H1 (cell line): ENCODE measurements around the gene WDR19. TPM values are rescaled to one million over a fixed set of nuclear protein-coding genes. Genes with fewer than 3 reads are reported as not detected.

Experiments
- CTCF ChIA-PET: fragments of 300-600 bp; sonication (Branson Sonifier 250); formaldehyde crosslinking; loops from one replicate; lab custom pipeline; 2021; ENCODE audit not compliant: partially characterized antibody; lab: Charles Lee
- POLR2A ChIA-PET: fragments of 300-600 bp; sonication (Branson Sonifier 250); formaldehyde crosslinking; loops from one replicate; lab custom pipeline; 2021; ENCODE audit warnings: inconsistent platforms; ENCODE audit not compliant: partially characterized antibody; lab: Charles Lee
- DNase-seq, 2 experiments: peaks; one replicate each; pipeline versions ENCODE4 v3.0.0 to v3.0.0-alpha.2; 2010 to 2022; ENCODE audit warnings: low spot score in 2 of 2, low read depth in 1 of 2, mixed read lengths in 1 of 2
- FAIRE-seq: peaks from 2 replicates; lab custom pipeline; 2011; peaks lifted over from hg19 to GRCh38; lab: Jason Lieb, UNC
- H2AFZ ChIP-seq: 2 replicates; pipeline ENCODE4 v1.8.1; 2012; ENCODE audit warnings: low read length, inconsistent platforms
- H2AK5ac ChIP-seq: 2 replicates; pipeline ENCODE4 v1.6.1; 2013; ENCODE audit warnings: low read depth, low read length
- H2BK120ac ChIP-seq: replicated peaks from 2 replicates; pipeline ENCODE3; 2013; ENCODE audit warnings: low read depth, low read length, inconsistent platforms
- H2BK12ac ChIP-seq: 2 replicates; pipeline ENCODE4 v1.6.1; 2013; ENCODE audit warnings: low read depth, low read length
- H2BK15ac ChIP-seq: 2 replicates; pipeline ENCODE4 v1.6.1; 2013; ENCODE audit warnings: low read length
- H2BK20ac ChIP-seq: 2 replicates; pipeline ENCODE4 v1.6.1; 2013; ENCODE audit warnings: low read length
- H2BK5ac ChIP-seq: 2 replicates; pipeline ENCODE4 v1.6.1; 2013; ENCODE audit warnings: low read depth, low read length
- H3K14ac ChIP-seq: 2 replicates; pipeline ENCODE4 v1.6.1; 2013; ENCODE audit warnings: inconsistent platforms; ENCODE audit not compliant: insufficient read length
- H3K18ac ChIP-seq: 2 replicates; pipeline ENCODE4 v1.6.1; 2013; ENCODE audit warnings: low read length; ENCODE audit errors: extremely low read depth
- H3K23ac ChIP-seq: 2 replicates; pipeline ENCODE4 v1.6.1; 2013; ENCODE audit warnings: inconsistent platforms; ENCODE audit not compliant: insufficient read length
- H3K23me2 ChIP-seq: 2 replicates; pipeline ENCODE4 v1.6.1; 2013; ENCODE audit warnings: low read depth, low read length
- H3K27ac ChIP-seq: 2 replicates; pipeline ENCODE4 v1.6.1; 2011; ENCODE audit warnings: low read depth, low read length, inconsistent platforms
- H3K27me3 ChIP-seq, 4 experiments: replicated peaks in 1 of 4; 1 replicate in 1 of 4; 2 replicates in 3 of 4; pipeline versions ENCODE4 v1.6.1 to v1.8.1; 2011 to 2013; ENCODE audit warnings: low read length in 3 of 4, mild to moderate bottlenecking in 3 of 4, inconsistent platforms in 2 of 4, mixed read lengths in 2 of 4, moderate library complexity in 1 of 4; ENCODE audit not compliant: control insufficient read depth in 3 of 4, insufficient read depth in 3 of 4; ENCODE audit errors: extremely low read depth in 1 of 4
- H3K36me3 ChIP-seq, 4 experiments: 2 replicates each; pipeline versions ENCODE4 v1.6.1 to v1.8.1; 2011 to 2013; ENCODE audit warnings: mild to moderate bottlenecking in 4 of 4, low read length in 3 of 4, moderate library complexity in 2 of 4, control low read depth in 1 of 4, inconsistent platforms in 1 of 4; ENCODE audit not compliant: insufficient read depth in 4 of 4, control insufficient read depth in 2 of 4
- H3K4ac ChIP-seq: replicated peaks from 2 replicates; pipeline ENCODE3; 2013; ENCODE audit warnings: low read length, low read depth, mixed read lengths, inconsistent platforms; ENCODE audit not compliant: insufficient read length
- H3K4me1 ChIP-seq, 4 experiments: replicated peaks in 1 of 4; 1 replicate in 1 of 4; 2 replicates in 3 of 4; pipeline versions ENCODE4 v1.6.1 to v1.8.1; 2011 to 2013; ENCODE audit warnings: low read length in 3 of 4, inconsistent platforms in 2 of 4, mixed read lengths in 1 of 4; ENCODE audit not compliant: insufficient read depth in 4 of 4, control insufficient read depth in 3 of 4
- H3K4me2 ChIP-seq, 2 experiments: 2 replicates each; pipeline versions ENCODE4 v1.6.1 to v1.8.1; 2011 to 2013; ENCODE audit warnings: low read depth in 2 of 2, low read length in 2 of 2, control low read depth in 1 of 2, inconsistent platforms in 1 of 2, mild to moderate bottlenecking in 1 of 2; ENCODE audit not compliant: insufficient read depth in 1 of 2
- H3K4me3 ChIP-seq, 4 experiments: fragments of 200-600, 300-600 bp in 1 of 4; sonication (generic), shearing (Covaris generic), sonication (Bioruptor Twin) in 1 of 4; 2 replicates each; pipeline versions ENCODE4 v1.5.1 to v1.8.1; 2011 to 2016; ENCODE audit warnings: low read length in 4 of 4, low read depth in 3 of 4, control low read depth in 2 of 4, inconsistent platforms in 2 of 4, mild to moderate bottlenecking in 2 of 4, mixed read lengths in 1 of 4, moderate library complexity in 1 of 4; ENCODE audit not compliant: insufficient read depth in 2 of 4; ENCODE audit errors: extremely low read depth in 1 of 4
- H3K56ac ChIP-seq: replicated peaks from 2 replicates; pipeline ENCODE3; 2013; ENCODE audit warnings: low read depth, mild to moderate bottlenecking, mixed read lengths, low read length, inconsistent platforms; ENCODE audit not compliant: insufficient read length
- H3K79me1 ChIP-seq: 2 replicates; pipeline ENCODE4 v1.6.1; 2013; ENCODE audit warnings: low read depth, low read length, control low read depth
- H3K79me2 ChIP-seq, 2 experiments: 2 replicates each; pipeline versions ENCODE4 v1.6.1 to v1.8.1; 2012 to 2013; ENCODE audit warnings: low read length in 2 of 2, mild to moderate bottlenecking in 2 of 2, inconsistent platforms in 1 of 2; ENCODE audit not compliant: insufficient read depth in 2 of 2, control insufficient read depth in 1 of 2
- H3K9ac ChIP-seq, 4 experiments: replicated peaks in 1 of 4; 1 replicate in 1 of 4; 2 replicates in 3 of 4; pipeline versions ENCODE4 v1.6.1 to v1.8.1; 2011 to 2013; ENCODE audit warnings: low read depth in 3 of 4, low read length in 3 of 4, control low read depth in 2 of 4, mild to moderate bottlenecking in 2 of 4, moderate library complexity in 2 of 4, inconsistent platforms in 1 of 4; ENCODE audit errors: extremely low read depth in 1 of 4
- H3K9me3 ChIP-seq, 2 experiments: 2 replicates each; pipeline versions ENCODE4 v1.6.1 to v1.8.1; 2012 to 2013; ENCODE audit warnings: mild to moderate bottlenecking in 2 of 2, moderate library complexity in 2 of 2, control low read depth in 1 of 2, inconsistent platforms in 1 of 2, low read depth in 1 of 2, low read length in 1 of 2, mixed read lengths in 1 of 2; ENCODE audit not compliant: insufficient read depth in 2 of 2
- H4K20me1 ChIP-seq, 2 experiments: replicated peaks in 1 of 2; 2 replicates each; pipeline versions ENCODE3 to v1.8.1; 2011 to 2013; ENCODE audit warnings: inconsistent platforms in 2 of 2, low read length in 2 of 2, mild to moderate bottlenecking in 1 of 2; ENCODE audit not compliant: insufficient read depth in 2 of 2, control insufficient read depth in 1 of 2
- H4K5ac ChIP-seq: 2 replicates; pipeline ENCODE4 v1.6.1; 2013; ENCODE audit warnings: low read length, low read depth, mixed read lengths, inconsistent platforms; ENCODE audit not compliant: insufficient read length
- H4K8ac ChIP-seq: 2 replicates; pipeline ENCODE4 v1.8.0; 2013; ENCODE audit warnings: mild to moderate bottlenecking, moderate library complexity, low read length, inconsistent platforms; ENCODE audit not compliant: insufficient read depth; ENCODE audit errors: extremely low read depth
- H4K91ac ChIP-seq: replicated peaks from 2 replicates; pipeline ENCODE3; 2013; ENCODE audit warnings: low read length, mixed read lengths, inconsistent platforms; ENCODE audit not compliant: insufficient read length
- BACH1 ChIP-seq: IDR thresholded peaks from 2 replicates; pipeline ENCODE4 v1.6.1; 2012; ENCODE audit warnings: low read length, improper control_type of control experiment
- BCL11A ChIP-seq, 2 experiments: IDR thresholded peaks; one replicate each; pipeline ENCODE4 v1.6.1; 2011; ENCODE audit warnings: low read depth in 2 of 2, low read length in 2 of 2, mild to moderate bottlenecking in 2 of 2
- CTBP2 ChIP-seq: IDR thresholded peaks from 2 replicates; pipeline ENCODE4 v1.7.0; 2011; ENCODE audit warnings: borderline replicate concordance, mild to moderate bottlenecking, moderate library complexity, mixed read lengths, low read length; ENCODE audit not compliant: insufficient read depth, insufficient read length
- CTCF ChIP-seq, 3 experiments: IDR thresholded peaks; 1 replicate in 2 of 3; 2 replicates in 1 of 3; pipeline versions ENCODE4 v1.5.1 to v1.6.1; 2011; ENCODE audit warnings: low read length in 3 of 3, mild to moderate bottlenecking in 3 of 3, inconsistent platforms in 2 of 3, low read depth in 1 of 3, moderate library complexity in 1 of 3; ENCODE audit not compliant: insufficient read depth in 1 of 3; ENCODE audit errors: control extremely low read depth in 1 of 3
- JUN ChIP-seq: IDR thresholded peaks from 2 replicates; pipeline ENCODE4 v1.6.1; 2011; ENCODE audit warnings: low read depth, mild to moderate bottlenecking, improper control_type of control experiment, low read length
- KDM5A ChIP-seq: fragments of 200-600 bp; IDR thresholded peaks from 2 replicates; pipeline ENCODE4 v1.7.1; 2012; ENCODE audit warnings: mild to moderate bottlenecking, low read length, inconsistent platforms, mixed read lengths
- MAFK ChIP-seq: IDR thresholded peaks from 2 replicates; pipeline ENCODE4 v1.6.1; 2012; ENCODE audit warnings: low read depth, mild to moderate bottlenecking, improper control_type of control experiment, low read length
- POLR2AphosphoS5 ChIP-seq: IDR thresholded peaks from 2 replicates; pipeline ENCODE4 v1.6.1; 2011; ENCODE audit warnings: low read depth, low read length
- SIN3A ChIP-seq, 2 experiments: IDR thresholded peaks in 1 of 2; conservative IDR thresholded peaks in 1 of 2; 2 replicates each; pipeline ENCODE4 v1.6.1; 2011 to 2012; ENCODE audit warnings: low read length in 2 of 2, improper control_type of control experiment in 1 of 2, low read depth in 1 of 2, mild to moderate bottlenecking in 1 of 2
- TCF12 ChIP-seq: IDR thresholded peaks from 2 replicates; pipeline ENCODE4 v1.6.1; 2011; ENCODE audit warnings: low read depth, mild to moderate bottlenecking, low read length
- whole genome bisulfite sequencing, 2 experiments: shearing (Covaris generic) in 1 of 2; methylation state at CpG; one replicate each; pipeline versions ENCODE4 v1.1.6 to v1.1.7; 2013 to 2015; ENCODE audit warnings: low lambda C conversion rate in 2 of 2, mixed read lengths in 2 of 2, inconsistent platforms in 1 of 2, low coverage in 1 of 2, missing lambda C conversion rate in 1 of 2; ENCODE audit not compliant: insufficient replicate concordance in 2 of 2, insufficient coverage in 1 of 2, insufficient read length in 1 of 2; ENCODE audit errors: extremely low coverage in 1 of 2, missing lambda C conversion rate in 1 of 2; 5-methylcytosine and 5-hydroxymethylcytosine counted together
- polyA plus RNA-seq, 7 experiments: library from polyadenylated mRNA; depleted of rRNA in 3 of 7; stranded (reverse) in 5 of 7; unstranded in 2 of 7; fragments of >200 nt in 5 of 7; fragments of 200-250 nt in 2 of 7; gene quantifications; 1 replicate in 5 of 7; 2 replicates in 1 of 7; 4 replicates in 1 of 7; pipeline versions ENCODE4 v1.2.1 to v1.2.3, GENCODE V29; 2011 to 2013; ENCODE audit warnings: missing spikeins in 2 of 7, mixed read lengths in 2 of 7
- total RNA-seq: library from RNA; stranded (reverse); fragmentation: NEBNext Ultra II Directional; extraction: Animal tissue kit (Norgen Biotek cat#: 25700); gene quantifications from 2 replicates; pipeline ENCODE4 v1.2.1, GENCODE V29; 2021

WDR19 gene
- total and polyA plus RNA-seq, 2 of the 8 experiments (the other 6 are each of a cell fraction or from before 2014, with no cell fraction given): 22.2 to 23.3 TPM

- no peak overlapping the region for H2BK15ac ChIP-seq
- 98 to 100% methylated on average over 2 to 4 of the region's 4 CpGs for whole genome bisulfite sequencing, 2 experiments
- H2BK120ac ChIP-seq: no peak overlapping the region
- H3K18ac ChIP-seq: no peak overlapping the region
- H2AK5ac ChIP-seq: no peak overlapping the region
- no peak overlapping the region for H2BK5ac ChIP-seq
- ChIA-PET POLR2A (no interaction called here), CTCF (no interaction called here)
- H3K4me1 ChIP-seq: peaks cover 0 to 2% (median 0%) of the 10 kb centered on the region in 4 experiments; a peak in 1 of 7 replicates
- FAIRE-seq (no peak), DNase-seq (no peak)
- no peak overlapping the region for H3K23ac ChIP-seq
- no peak overlapping the region for H3K4ac ChIP-seq
- H3K27me3 ChIP-seq: no peaks in the 10 kb centered on the region
- no peak overlapping the region for H4K91ac ChIP-seq
- peaks cover 0 to 4% (median 0%) of the 10 kb centered on the region in 4 experiments; a peak in 5 of 8 replicates for H3K36me3 ChIP-seq
- no peaks in the 10 kb centered on the region for H3K23me2 ChIP-seq
- H3K14ac ChIP-seq: no peak overlapping the region
- no peak overlapping the region for H3K4me2 ChIP-seq
- H3K4me3 ChIP-seq: no peak overlapping the region
- no peak overlapping the region for H4K5ac ChIP-seq
- no peaks in the 10 kb centered on the region for H3K79me2 ChIP-seq
- H3K56ac ChIP-seq: no peak overlapping the region
- H4K20me1 ChIP-seq: no peaks in the 10 kb centered on the region
- no peak overlapping the region for H2BK12ac ChIP-seq
- no peaks in the 10 kb centered on the region for H3K9me3 ChIP-seq
- no peak overlapping the region for H3K27ac ChIP-seq
- H3K9ac ChIP-seq: no peak overlapping the region
- H2BK20ac ChIP-seq: no peak overlapping the region
- H4K8ac ChIP-seq: no peak overlapping the region
- H3K79me1 ChIP-seq: no peaks in the 10 kb centered on the region
- no peak overlapping the region for H2AFZ ChIP-seq
- TF ChIP-seq JUN: no peak
- no peak for TF ChIP-seq MAFK
- no peak for TF ChIP-seq BACH1
- TF ChIP-seq KDM5A: no peak
- no peak for TF ChIP-seq TCF12
- TF ChIP-seq POLR2AphosphoS5: no peak
- TF ChIP-seq BCL11A (IDR thresholded peaks at IDR 0.05; ENCODE audit: low read depth in 2 of 2, low read length in 2 of 2): no peak
- TF ChIP-seq CTCF (IDR thresholded peaks at IDR 0.05; ENCODE audit: control extremely low read depth in 1 of 3, insufficient read depth in 1 of 3, low read depth in 1 of 3, low read length in 3 of 3): no peak
- no peak for TF ChIP-seq SIN3A (conservative IDR thresholded peaks at IDR 0.05 in 1 of 2, IDR thresholded peaks at IDR 0.05 in 1 of 2; ENCODE audit: low read depth in 1 of 2, low read length in 2 of 2)
- TF ChIP-seq CTBP2: no peak
Measured at GRCh38 chr4:39259571-39260330, 77.4 kb downstream of the WDR19 start.
